ENCODE results near the gene THAP10. TPM values are rescaled to one million over a fixed set of nuclear protein-coding genes. Genes with fewer than 3 reads are reported as not detected.

THAP10 gene
- total RNA-seq, 1 donor from 2014 or later = 0.79 TPM

- Histone ChIP-seq H3K4me3 (ENCODE audit: low read depth, low read length) (peak within 1 kb of the TSS; percentile 75), H3K36me3 (ENCODE audit: control insufficient read depth, insufficient read depth, low read length) (peaks cover 1% of the 10 kb centered on the region), H3K27me3 (ENCODE audit: control insufficient read depth, insufficient read depth, low read length) (no peaks in the 10 kb centered on the region)
- FAIRE-seq = no peak
- DNase-seq (ENCODE audit: low read depth) = no peak
- TF ChIP-seq CTCF (IDR thresholded peaks at IDR 0.05; ENCODE audit: insufficient read depth, low read length, severe bottlenecking) = no peak
Measured at GRCh38 chr15:70853973-70854665, 38.1 kb downstream of the THAP10 start, which contains the start of gene LARP6. Gene LARP6, minus strand, starts transcription at chr15:70854157. Its CDS starts 69 bp downstream, at chr15:70854088.

GRCh38 chr15:70853318-70853972 is 38.8 kb downstream of the THAP10 start:
- FAIRE-seq (no peak), DNase-seq (ENCODE audit: low read depth) (peak; percentile 33)
- no peaks in the 10 kb centered on the region for H3K27me3 ChIP-seq (ENCODE audit: control insufficient read depth, insufficient read depth, low read length)
- H3K36me3 ChIP-seq (ENCODE audit: control insufficient read depth, insufficient read depth, low read length) = peaks cover 1% of the 10 kb centered on the region
- H3K4me3 ChIP-seq (ENCODE audit: low read depth, low read length) = peak overlapping the region; percentile 75
- TF ChIP-seq CTCF (IDR thresholded peaks at IDR 0.05; ENCODE audit: insufficient read depth, low read length, severe bottlenecking) = no peak

GRCh38 chr15:70852501-70853317 is 39.5 kb downstream of the THAP10 start:
- TF ChIP-seq CTCF (IDR thresholded peaks at IDR 0.05; ENCODE audit: insufficient read depth, low read length, severe bottlenecking) = no peak
- FAIRE-seq (no peak), DNase-seq (ENCODE audit: low read depth) (peak; percentile 88)
- Histone ChIP-seq H3K36me3 (ENCODE audit: control insufficient read depth, insufficient read depth, low read length) (peaks cover 1% of the 10 kb centered on the region), H3K4me3 (ENCODE audit: low read depth, low read length) (peak overlapping the region; percentile 75), H3K27me3 (ENCODE audit: control insufficient read depth, insufficient read depth, low read length) (no peaks in the 10 kb centered on the region)

GRCh38 chr15:70851889-70852288 is 40.3 kb downstream of the THAP10 start:
- DNase-seq (ENCODE audit: low read depth) (no peak), FAIRE-seq (no peak)
- H3K36me3 ChIP-seq (ENCODE audit: control insufficient read depth, insufficient read depth, low read length) = peaks cover 1% of the 10 kb centered on the region
- H3K4me3 ChIP-seq (ENCODE audit: low read depth, low read length) = no peak overlapping the region
- H3K27me3 ChIP-seq (ENCODE audit: control insufficient read depth, insufficient read depth, low read length) = no peaks in the 10 kb centered on the region
- no peak for TF ChIP-seq CTCF (IDR thresholded peaks at IDR 0.05; ENCODE audit: insufficient read depth, low read length, severe bottlenecking)

- TF ChIP-seq CTCF (IDR thresholded peaks at IDR 0.05; ENCODE audit: insufficient read depth, low read length, severe bottlenecking) = no peak
- Histone ChIP-seq H3K4me3 (ENCODE audit: low read depth, low read length) (no peak overlapping the region), H3K36me3 (ENCODE audit: control insufficient read depth, insufficient read depth, low read length) (no peaks in the 10 kb centered on the region), H3K27me3 (ENCODE audit: control insufficient read depth, insufficient read depth, low read length) (no peaks in the 10 kb centered on the region)
- no peak for FAIRE-seq
- DNase-seq (ENCODE audit: low read depth) = no peak
Measured at GRCh38 chr15:70845602-70846360, 46.5 kb downstream of the THAP10 start.
